ENCODE measurements around the gene GTSE1. TPM values are rescaled to one million over a fixed set of nuclear protein-coding genes. Genes with fewer than 3 reads are reported as not detected.

The GTSE1 gene
- polyA plus RNA-seq, 3 donors: 0.04 TPM; not detected in 2

- Mint-ChIP-seq H3K9me3 (no peaks in the 10 kb centered on the region), H3K27ac (no peak overlapping the region), H3K4me3 (no peak overlapping the region), H3K4me1 (peaks cover 10% of the 10 kb centered on the region), H3K36me3 (peaks cover 73 to 79% of the 10 kb centered on the region in 2 donors), H3K27me3 (ENCODE audit: low read depth in 3 of 3) (no peaks in the 10 kb centered on the region)
- Histone ChIP-seq H3K36me3 (replicated peaks in 1 of 2; ENCODE audit: control insufficient read depth in 1 of 2, insufficient read depth in 2 of 2, low read length in 2 of 2) (peaks cover 73 to 84% of the 10 kb centered on the region in 2 donors), H2AFZ (ENCODE audit: insufficient read depth, low read depth, low read length, poor library complexity, severe bottlenecking) (no peak overlapping the region), H3K4me1 (ENCODE audit: control insufficient read depth in 1 of 2, insufficient read depth in 2 of 2, low read length in 2 of 2) (peaks cover 9 to 10% of the 10 kb centered on the region in 2 donors), H3K4me3 (replicated peaks in 1 of 3; ENCODE audit: low read depth in 2 of 3, low read length in 3 of 3) (no peak overlapping the region), H3K9ac (ENCODE audit: insufficient read depth, low read length, poor library complexity, severe bottlenecking) (no peak overlapping the region), H3K9me3 (replicated peaks in 1 of 2; ENCODE audit: control insufficient read depth in 1 of 2, insufficient read depth in 1 of 2, low read length in 2 of 2) (no peaks in the 10 kb centered on the region), H3K27ac (ENCODE audit: low read depth in 1 of 2, low read length in 2 of 2) (no peak overlapping the region), H3K27me3 (ENCODE audit: control insufficient read depth in 2 of 2, insufficient read depth in 2 of 2, low read length in 2 of 2) (no peaks in the 10 kb centered on the region), H3K79me2 (ENCODE audit: insufficient read depth, low read length) (peaks cover 24% of the 10 kb centered on the region), H4K20me1 (ENCODE audit: insufficient read depth, low read length) (peaks cover 25% of the 10 kb centered on the region), H3K4me2 (replicated peaks; ENCODE audit: extremely low read depth, low read length, poor library complexity, severe bottlenecking) (no peak overlapping the region)
- WGBS (ENCODE audit: insufficient coverage): 97% methylated on average over 11 of the region's 13 CpGs
- TF ChIP-seq CTCF (IDR thresholded peaks at IDR 0.05): no peak
- DNase-seq: no peak
- intact Hi-C loops (cut with micrococcal nuclease): no loop called here
Measured at GRCh38 chr22:46340676-46341075, 44.0 kb downstream of the GTSE1 start.

- Histone ChIP-seq H4K20me1 (ENCODE audit: insufficient read depth, low read length) (peaks cover 16% of the 10 kb centered on the region), H3K79me2 (ENCODE audit: insufficient read depth, low read length) (no peaks in the 10 kb centered on the region), H3K27ac (ENCODE audit: low read depth in 1 of 2, low read length in 2 of 2) (no peak overlapping the region), H3K9ac (ENCODE audit: insufficient read depth, low read length, poor library complexity, severe bottlenecking) (no peak overlapping the region), H2AFZ (ENCODE audit: insufficient read depth, low read depth, low read length, poor library complexity, severe bottlenecking) (no peak overlapping the region), H3K9me3 (replicated peaks in 1 of 2; ENCODE audit: control insufficient read depth in 1 of 2, insufficient read depth in 1 of 2, low read length in 2 of 2) (no peaks in the 10 kb centered on the region), H3K4me1 (ENCODE audit: control insufficient read depth in 1 of 2, insufficient read depth in 2 of 2, low read length in 2 of 2) (no peaks in the 10 kb centered on the region), H3K4me2 (replicated peaks; ENCODE audit: extremely low read depth, low read length, poor library complexity, severe bottlenecking) (no peak overlapping the region), H3K36me3 (replicated peaks in 1 of 2; ENCODE audit: control insufficient read depth in 1 of 2, insufficient read depth in 2 of 2, low read length in 2 of 2) (peaks cover 97 to 99% of the 10 kb centered on the region in 2 donors), H3K27me3 (ENCODE audit: control insufficient read depth in 2 of 2, insufficient read depth in 2 of 2, low read length in 2 of 2) (no peaks in the 10 kb centered on the region), H3K4me3 (replicated peaks in 1 of 3; ENCODE audit: low read depth in 2 of 3, low read length in 3 of 3) (no peak overlapping the region)
- H3K27ac Mint-ChIP-seq: peak overlapping the region in 1 of 7 donors; percentile 50
- TF ChIP-seq CTCF (IDR thresholded peaks at IDR 0.05): no peak
- WGBS (ENCODE audit: insufficient coverage): 94% methylated on average over 11 of the region's 19 CpGs
- peaks cover 96 to 100% of the 10 kb centered on the region in 2 donors for H3K36me3 Mint-ChIP-seq
- no peak for DNase-seq
- intact Hi-C loops (cut with micrococcal nuclease): no loop called here
- no peaks in the 10 kb centered on the region for H3K4me1 Mint-ChIP-seq
- no peak overlapping the region for H3K4me3 Mint-ChIP-seq
- H3K9me3 Mint-ChIP-seq: no peaks in the 10 kb centered on the region
- no peaks in the 10 kb centered on the region for H3K27me3 Mint-ChIP-seq (ENCODE audit: low read depth in 3 of 3)
Measured at GRCh38 chr22:46346680-46347405, 50.2 kb downstream of the GTSE1 start.
